A549 (cell line): ENCODE data around the gene MGAT5.

ENCODE experiments used
- BHLHE40 ChIP-seq: IDR thresholded peaks from 2 replicates; pipeline ENCODE4 v1.6.1; 2012; ENCODE audit warnings: low read depth, low read length, inconsistent platforms
- CEBPB ChIP-seq, 2 experiments: fragments of >200 bp in 1 of 2; sonication (Bioruptor Twin) in 1 of 2; formaldehyde crosslinking in 1 of 2; IDR thresholded peaks; 2 replicates each; pipeline ENCODE4 v1.6.1; 2012 to 2016
- CTCF ChIP-seq: fragments of >200 bp; sonication (Bioruptor Twin); formaldehyde crosslinking; IDR thresholded peaks from 3 replicates; pipeline ENCODE4 v1.5.1; 2016
- EP300 ChIP-seq, 2 experiments: fragments of >200 bp; sonication (Bioruptor Twin); formaldehyde crosslinking; IDR thresholded peaks; 2 replicates in 1 of 2; 3 replicates in 1 of 2; pipeline ENCODE4 v1.6.1; 2016 to 2017
- ESRRA ChIP-seq: fragments of 150-350 bp; IDR thresholded peaks from 2 replicates; pipeline ENCODE4 v1.6.1; 2014; ENCODE audit warnings: mild to moderate bottlenecking, low read length, borderline replicate concordance
- JUN ChIP-seq, 2 experiments: fragments of >200 bp; sonication (Bioruptor Twin); formaldehyde crosslinking; IDR thresholded peaks; 2 replicates in 1 of 2; 3 replicates in 1 of 2; pipeline ENCODE4 v1.6.1; 2016 to 2017
- KDM1A ChIP-seq: fragments of 200-600 bp; sonication (generic); IDR thresholded peaks from 2 replicates; pipeline ENCODE4 v1.6.1; 2016; ENCODE audit warnings: low read depth, mild to moderate bottlenecking
- MAFK ChIP-seq: fragments of 450-650 bp; IDR thresholded peaks from 2 replicates; pipeline ENCODE4 v1.6.1; 2014; ENCODE audit not compliant: partially characterized antibody
- MYC ChIP-seq: IDR thresholded peaks from 2 replicates; pipeline ENCODE4 v1.6.1; 2012; ENCODE audit warnings: mild to moderate bottlenecking, inconsistent platforms, low read length, improper control_type of control experiment, borderline replicate concordance
- RAD21 ChIP-seq, 2 experiments: fragments of >200 bp in 1 of 2; sonication (Bioruptor Twin) in 1 of 2; formaldehyde crosslinking in 1 of 2; IDR thresholded peaks in 1 of 2; conservative IDR thresholded peaks in 1 of 2; 2 replicates in 1 of 2; 3 replicates in 1 of 2; pipeline ENCODE4 v1.6.1; 2012 to 2018; ENCODE audit warnings: inconsistent platforms in 1 of 2
- REST ChIP-seq: fragments of 200-600 bp; sonication (generic); IDR thresholded peaks from 2 replicates; pipeline ENCODE4 v1.6.1; 2016; ENCODE audit warnings: antibody characterized with exemption, mild to moderate bottlenecking, moderate library complexity
- SMC3 ChIP-seq: fragments of >200 bp; sonication (Bioruptor Twin); formaldehyde crosslinking; IDR thresholded peaks from 3 replicates; pipeline ENCODE4 v1.6.1; 2018; ENCODE audit warnings: inconsistent platforms
- ZFP36 ChIP-seq: fragments of 450-650 bp; IDR thresholded peaks from 2 replicates; pipeline ENCODE4 v1.6.1; 2014; ENCODE audit warnings: borderline replicate concordance; ENCODE audit not compliant: partially characterized antibody
- ZSCAN20 ChIP-seq: fragments of 250-450 bp; sonication (Bioruptor Pico); IDR thresholded peaks from 2 replicates; pipeline ENCODE4 v1.8.0; 2022; ENCODE audit warnings: mild to moderate bottlenecking, moderate library complexity

- TF ChIP-seq ZSCAN20 (CRISPR knock-in tag) = no peak
- no peak for TF ChIP-seq RAD21 (conservative IDR thresholded peaks at IDR 0.05 in 1 of 2, IDR thresholded peaks at IDR 0.05 in 1 of 2)
- no peak for TF ChIP-seq SMC3
- no peak for TF ChIP-seq ESRRA
- no peak for TF ChIP-seq MAFK
- no peak for TF ChIP-seq CEBPB (IDR thresholded peaks at IDR 0.05)
- no peak for TF ChIP-seq CTCF
- no peak for TF ChIP-seq BHLHE40
- no peak for TF ChIP-seq KDM1A
- TF ChIP-seq MYC = no peak
- no peak for TF ChIP-seq JUN (IDR thresholded peaks at IDR 0.05)
- TF ChIP-seq ZFP36 = no peak
- TF ChIP-seq REST = no peak
- no peak for TF ChIP-seq EP300 (IDR thresholded peaks at IDR 0.05)
Observed at GRCh38 chr2:134336921-134337320, 83.0 kb downstream of the MGAT5 start.
